NCI-H226 (cell line): ENCODE data around the gene GPX2.

Experiments used
- DNase-seq: peaks from one replicate; pipeline ENCODE4 v3.0.0-alpha.2; 2015

Gene GPX2

GRCh38 chr14:64912261-64912660, 30.3 kb downstream of the GPX2 start:
- DNase-seq = peak; percentile 50

DNA sequence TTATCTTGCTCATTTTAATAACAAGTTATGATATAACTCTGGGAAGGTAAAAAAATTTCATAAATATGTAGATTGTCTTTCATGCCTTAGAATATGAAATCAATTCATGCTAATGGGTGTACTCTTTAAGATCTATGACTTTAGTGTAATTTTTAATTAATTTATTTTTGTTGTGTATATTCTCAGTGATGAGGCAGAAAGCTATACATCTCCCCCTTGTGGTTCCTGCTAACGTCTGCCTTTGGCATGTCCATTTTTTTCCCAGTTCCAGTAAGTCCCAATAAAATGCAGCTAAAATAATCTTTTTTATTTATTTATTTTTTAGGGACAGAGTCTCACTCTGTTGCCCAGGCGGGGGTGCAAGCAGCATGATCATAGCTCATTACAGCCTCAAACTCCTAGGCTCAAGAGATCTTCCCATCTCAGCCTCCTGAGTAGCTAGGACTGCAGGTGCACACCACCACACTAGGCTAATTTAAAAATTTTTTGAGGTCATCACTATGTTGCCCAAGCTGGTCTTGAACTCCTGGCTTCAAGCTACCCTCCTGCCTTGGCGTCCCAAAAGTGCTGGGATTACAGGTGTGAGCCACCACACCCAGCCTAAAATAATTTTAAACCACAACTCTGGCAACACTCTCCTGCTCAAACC, 31.6 kb downstream of the GPX2 start:
- DNase-seq = no peak

DNA sequence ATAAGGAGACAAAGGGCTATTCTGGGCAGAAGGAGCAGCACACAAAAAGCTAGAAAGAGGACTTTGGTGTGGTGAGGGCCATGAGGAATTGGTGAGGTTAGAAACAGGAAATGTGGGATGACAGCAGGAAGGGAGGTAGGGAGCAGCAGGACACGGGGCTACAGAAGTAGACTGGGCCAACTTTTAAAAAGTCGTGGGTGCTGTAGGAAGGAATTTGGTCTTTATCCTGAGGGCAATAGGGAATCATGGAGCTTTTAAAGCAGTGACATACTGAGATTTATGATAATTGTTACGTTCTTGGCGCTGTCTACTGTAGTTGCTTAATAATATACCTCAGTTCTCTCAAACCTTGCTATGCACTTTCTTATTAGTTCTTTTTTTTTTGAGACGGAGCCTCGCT, 36.5 kb downstream of the GPX2 start:
- peak; percentile 71 for DNase-seq

DNA sequence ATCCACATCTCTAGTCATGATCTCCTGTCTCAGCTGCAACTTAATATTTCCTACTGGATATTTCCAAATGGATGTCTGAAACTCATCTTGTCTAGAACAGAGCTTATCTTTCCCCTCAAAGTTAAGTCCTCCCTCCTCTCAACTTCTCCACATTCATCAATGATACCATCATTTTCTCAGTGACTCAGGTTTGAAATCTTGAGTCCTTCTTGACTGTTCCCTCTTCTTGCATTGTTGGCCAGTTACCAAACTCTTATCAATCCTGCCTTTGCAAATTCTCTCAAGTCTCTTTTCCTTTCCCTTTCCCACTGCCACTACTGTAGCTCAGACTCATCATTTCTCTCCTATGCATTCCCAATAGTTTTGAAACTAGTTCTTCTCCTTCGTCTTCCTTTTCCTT, 42.6 kb downstream of the GPX2 start:
- peak; percentile 91 for DNase-seq

GRCh38 chr14:64891839-64892375, 50.6 kb downstream of the GPX2 start:
- DNase-seq = peak; percentile 14

DNA sequence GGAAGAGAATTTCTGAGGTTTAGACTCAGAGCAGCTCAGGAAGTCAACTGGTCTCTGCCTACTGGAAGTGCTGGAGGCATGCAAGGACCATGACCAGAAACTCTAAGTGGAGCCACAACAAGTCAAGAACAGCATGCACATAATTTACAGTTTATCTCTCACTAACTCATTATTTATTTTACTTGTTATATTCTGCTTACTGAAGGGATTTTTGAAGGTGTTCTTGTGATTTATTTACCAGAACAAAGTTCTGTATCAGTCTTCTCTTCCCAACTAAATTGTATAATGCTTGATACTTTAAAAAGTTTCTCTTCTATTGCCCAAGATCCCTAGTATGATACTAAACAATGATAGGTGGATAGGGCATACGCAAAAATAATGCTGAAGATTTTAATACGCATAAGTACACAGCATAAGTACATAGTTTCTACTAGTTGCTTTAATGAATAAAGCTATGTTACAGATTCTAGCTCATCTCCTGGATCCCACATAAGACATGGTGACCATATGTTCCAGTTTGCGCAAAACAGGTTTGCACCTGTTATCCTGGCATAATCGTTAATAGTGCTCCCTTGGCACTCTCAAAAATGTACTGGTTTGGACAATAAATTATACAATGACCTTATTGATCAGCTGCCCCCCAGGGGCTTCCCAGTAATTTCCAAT, 51.2 kb downstream of the GPX2 start:
- no peak for DNase-seq

DNA sequence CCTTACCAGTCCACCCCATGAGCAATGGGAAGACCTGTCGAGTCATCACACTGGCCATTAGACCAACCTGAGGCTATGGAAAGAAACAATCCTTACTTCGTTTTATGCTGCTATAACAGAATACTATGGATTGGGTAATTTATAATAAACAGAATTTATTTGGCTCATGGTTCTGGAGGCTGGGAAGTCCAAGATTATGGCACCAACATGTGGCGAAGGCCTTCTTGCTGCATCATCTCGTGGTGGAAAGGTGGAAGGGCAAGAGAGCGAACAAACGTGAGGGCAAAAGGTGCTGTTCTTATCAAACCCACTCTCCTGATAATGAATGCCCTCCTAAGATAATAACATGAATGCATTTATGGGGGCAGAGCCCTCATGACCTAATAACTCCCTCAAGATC, 53.2 kb downstream of the GPX2 start:
- no peak for DNase-seq
